ENCODE data around the gene AP5S1.

DNA sequence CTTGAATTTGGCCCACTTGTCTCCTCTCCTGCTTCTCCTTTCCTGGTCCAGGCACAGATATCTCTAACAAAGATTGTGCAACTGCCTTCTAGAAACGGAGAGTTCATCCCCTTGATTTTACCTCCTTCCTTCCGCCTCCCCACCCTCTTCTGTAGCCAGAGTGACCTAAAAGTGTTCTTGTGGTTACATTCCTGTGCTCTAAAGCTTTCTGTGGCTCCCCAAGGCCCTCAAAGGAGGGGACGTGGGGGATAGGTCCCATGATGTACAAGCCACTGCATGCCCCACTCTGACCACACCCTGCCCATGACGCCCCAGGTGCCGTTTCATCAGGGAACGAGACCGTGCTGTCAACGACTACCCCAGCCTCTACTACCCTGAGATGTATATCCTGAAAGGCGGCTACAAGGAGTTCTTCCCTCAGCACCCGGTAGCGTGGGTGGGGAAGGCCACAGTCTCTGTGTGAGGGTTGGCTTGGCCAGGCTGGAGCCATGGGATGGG lies 16.0 kb upstream of the AP5S1 start:
- TF ChIP-seq POLR2A (IDR thresholded peaks at IDR 0.05; ENCODE audit: low read length) (no peak), GATA1 (IDR thresholded peaks at IDR 0.05; ENCODE audit: low read depth, low read length) (no peak)

Data from erythroblast (primary cell).